CD4-positive, alpha-beta T cell treated with Interferon alpha-2 for 1 hour (primary cell): ENCODE data around the gene OPTC.
A peak's percentile ranks its signal among the peaks of the same experiment; 100 is the strongest.
"Not testable (repeated sequence)": the region's sequence is repeated elsewhere in the genome, so short reads cannot be mapped to it uniquely, and the experiment has no call there.

ENCODE experiments used
- DNase-seq, 2 donors: peaks; one replicate each; pipeline ENCODE4 v3.0.0-alpha.2; 2020 to 2022

The OPTC gene

DNA sequence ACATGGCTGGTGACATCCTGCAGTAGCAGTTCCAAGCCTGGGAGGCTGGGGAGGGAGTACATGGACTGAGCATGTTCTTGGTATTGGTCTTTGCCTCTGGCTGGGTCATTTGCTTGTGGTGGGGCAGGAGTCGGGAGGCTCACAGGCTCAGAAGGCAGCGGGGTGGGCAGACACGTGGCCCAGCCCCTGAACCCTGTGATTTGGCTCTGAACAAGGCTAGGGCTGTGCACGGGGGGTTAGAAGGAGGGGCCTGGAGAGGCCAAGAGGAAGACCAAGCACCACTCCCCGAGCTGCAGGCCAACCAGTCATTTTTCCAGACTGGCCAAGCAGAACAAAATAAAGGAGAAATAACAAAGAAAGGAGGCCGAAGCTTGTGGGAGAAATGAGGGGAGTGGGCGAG is 28.0 kb upstream of the OPTC start:
- no peak for DNase-seq

DNA sequence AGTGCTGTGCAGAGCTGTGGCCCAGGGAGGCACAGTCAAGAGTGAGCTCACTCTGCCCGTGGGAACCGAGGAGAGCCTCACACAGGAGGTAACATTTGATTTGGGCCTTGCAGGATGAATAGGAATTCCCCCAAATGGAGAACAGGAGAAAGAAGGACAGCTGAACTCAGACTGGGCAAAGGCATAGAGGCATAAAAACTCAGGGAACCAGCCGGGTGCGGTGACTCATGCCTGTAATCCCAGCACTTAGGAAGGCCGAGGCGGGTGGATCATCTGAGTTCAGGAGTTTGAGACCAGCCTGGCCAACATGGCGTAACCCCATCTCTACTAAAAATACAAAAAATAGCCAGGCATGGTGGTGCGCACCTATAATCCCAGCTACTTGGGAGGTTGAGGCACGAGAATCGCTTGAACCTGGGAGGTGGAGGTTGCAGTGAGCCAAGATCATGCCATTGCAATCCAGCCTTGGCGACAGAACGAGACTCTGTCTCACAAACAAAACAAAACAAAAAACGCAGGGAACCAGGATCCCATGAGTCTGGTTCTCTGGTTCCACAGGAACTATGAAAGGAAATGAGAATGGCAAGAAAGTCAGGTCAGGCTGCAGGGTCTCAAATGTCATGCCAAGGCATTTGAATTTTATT is 26.9 kb upstream of the OPTC start:
- not testable (repeated sequence) for DNase-seq

DNA sequence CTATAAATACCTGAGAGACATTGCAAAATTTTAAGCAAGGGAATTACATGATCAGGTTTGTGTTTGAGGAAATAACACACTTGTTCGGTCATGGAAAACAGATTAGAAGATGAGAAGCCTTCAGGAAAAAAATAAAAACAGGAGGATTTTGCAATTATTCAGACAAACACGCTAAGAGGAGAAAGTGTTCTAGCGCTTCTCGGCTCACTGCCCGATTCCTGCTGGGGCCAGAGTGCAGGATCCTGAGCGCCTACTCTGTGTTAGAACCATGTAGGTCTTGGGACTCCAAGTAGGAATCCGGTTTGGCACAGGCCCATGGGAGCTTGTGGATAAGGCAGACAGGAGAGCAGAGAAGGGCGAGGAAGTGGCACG is 26.4 kb upstream of the OPTC start:
- DNase-seq, result no peak

DNA sequence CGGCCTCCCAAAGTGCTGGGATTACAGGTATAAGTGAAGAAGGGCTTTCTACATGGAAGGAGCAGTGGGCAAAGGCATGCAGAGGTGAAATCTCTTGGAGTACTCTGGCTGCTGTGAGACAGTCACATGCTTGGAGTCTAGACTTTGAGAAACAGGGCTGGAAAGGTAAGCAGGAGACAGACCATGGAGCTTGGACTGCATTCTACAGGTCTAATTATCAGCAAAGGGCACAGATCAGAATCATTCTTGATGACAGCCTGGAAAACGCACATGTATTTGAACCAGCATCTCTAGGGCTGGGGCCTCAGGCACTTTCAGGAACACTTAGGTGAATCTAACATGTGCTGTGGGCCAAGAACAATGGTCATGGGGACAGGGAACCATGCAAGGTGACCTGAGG is 25.6 kb upstream of the OPTC start:
- no peak for DNase-seq

DNA sequence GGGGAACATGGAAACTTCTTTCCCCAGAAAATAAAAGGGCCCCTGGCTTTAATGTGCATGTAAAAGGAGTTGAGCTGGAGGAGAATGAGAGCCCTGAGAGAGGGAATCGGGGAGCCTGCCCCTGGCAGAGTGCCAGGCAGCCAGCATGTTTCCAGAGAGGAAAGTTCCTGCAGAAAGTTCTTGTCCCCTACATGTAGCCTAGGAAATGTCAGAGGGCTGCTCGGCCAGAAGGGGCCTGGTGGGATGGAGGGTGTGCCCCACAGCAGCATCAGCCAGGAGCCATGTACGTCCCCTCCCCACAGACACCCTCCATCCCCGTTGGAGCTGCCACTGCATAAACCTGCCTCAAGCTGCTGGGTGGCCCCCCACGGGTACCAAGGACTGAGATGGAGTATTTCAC is 23.7 kb upstream of the OPTC start:
- DNase-seq, result no peak

DNA sequence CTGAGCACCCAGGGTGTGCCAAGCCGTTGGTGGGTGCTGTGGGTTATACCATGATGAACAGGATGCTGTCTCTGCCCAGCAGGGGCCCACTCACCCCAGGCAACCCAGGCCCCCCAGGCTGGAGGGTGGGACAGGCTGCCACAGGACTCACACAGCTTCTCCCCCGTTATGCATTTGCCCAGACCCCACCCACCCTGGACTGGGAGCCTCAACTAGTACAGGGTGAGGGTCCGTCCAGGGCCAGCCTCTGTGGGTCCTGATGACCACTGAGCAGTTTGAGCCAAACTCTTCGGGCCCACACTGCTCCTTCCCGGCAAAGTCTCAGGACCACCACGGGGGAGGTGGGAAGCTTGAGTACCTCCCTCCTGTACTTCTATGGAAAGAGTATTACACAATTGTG is 22.1 kb upstream of the OPTC start:
- no peak for DNase-seq

DNA sequence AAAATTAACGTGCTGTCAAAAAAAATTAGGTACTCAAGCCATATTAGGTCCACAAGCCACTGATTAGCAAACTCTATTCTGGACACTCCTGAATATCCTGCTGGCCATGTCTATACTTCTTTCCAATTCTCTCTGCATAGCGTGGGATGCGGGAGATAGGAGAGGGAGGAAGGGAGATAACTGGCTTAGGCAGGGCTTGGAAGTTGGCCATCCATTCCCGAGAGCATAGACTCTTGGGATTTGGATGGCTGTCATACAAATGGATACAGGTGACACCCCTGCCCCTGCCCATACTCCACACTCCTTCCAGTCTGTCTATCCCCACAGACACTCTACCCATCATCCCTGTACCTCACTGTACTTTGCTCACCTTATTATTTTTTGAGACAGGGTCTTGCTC is 20.7 kb upstream of the OPTC start:
- no peak for DNase-seq

DNA sequence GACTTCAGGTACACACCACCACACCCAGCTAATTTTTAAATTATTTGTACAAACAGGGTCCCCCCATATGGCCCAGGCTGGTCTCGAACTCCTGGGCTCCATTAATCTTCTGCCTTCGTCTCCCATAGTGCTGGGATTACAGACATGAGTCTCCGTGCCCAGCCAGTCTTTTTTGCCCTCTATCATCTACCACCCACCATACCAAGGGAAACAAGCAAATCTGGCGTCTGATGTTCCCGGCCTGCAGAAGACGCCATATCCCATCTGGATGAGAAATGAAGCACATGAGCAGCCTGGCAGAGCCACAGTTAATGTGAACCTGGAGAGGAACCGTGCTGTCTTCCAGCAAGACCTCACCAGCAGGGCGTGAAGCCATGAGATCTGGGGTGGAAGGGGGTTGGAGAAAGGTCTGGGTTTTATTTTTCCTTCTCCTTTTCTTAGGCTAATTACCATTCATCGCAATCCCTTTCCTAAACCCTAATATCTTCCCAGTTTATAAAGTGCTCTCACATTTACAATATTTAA is 20.1 kb upstream of the OPTC start:
- DNase-seq, result no peak

DNA sequence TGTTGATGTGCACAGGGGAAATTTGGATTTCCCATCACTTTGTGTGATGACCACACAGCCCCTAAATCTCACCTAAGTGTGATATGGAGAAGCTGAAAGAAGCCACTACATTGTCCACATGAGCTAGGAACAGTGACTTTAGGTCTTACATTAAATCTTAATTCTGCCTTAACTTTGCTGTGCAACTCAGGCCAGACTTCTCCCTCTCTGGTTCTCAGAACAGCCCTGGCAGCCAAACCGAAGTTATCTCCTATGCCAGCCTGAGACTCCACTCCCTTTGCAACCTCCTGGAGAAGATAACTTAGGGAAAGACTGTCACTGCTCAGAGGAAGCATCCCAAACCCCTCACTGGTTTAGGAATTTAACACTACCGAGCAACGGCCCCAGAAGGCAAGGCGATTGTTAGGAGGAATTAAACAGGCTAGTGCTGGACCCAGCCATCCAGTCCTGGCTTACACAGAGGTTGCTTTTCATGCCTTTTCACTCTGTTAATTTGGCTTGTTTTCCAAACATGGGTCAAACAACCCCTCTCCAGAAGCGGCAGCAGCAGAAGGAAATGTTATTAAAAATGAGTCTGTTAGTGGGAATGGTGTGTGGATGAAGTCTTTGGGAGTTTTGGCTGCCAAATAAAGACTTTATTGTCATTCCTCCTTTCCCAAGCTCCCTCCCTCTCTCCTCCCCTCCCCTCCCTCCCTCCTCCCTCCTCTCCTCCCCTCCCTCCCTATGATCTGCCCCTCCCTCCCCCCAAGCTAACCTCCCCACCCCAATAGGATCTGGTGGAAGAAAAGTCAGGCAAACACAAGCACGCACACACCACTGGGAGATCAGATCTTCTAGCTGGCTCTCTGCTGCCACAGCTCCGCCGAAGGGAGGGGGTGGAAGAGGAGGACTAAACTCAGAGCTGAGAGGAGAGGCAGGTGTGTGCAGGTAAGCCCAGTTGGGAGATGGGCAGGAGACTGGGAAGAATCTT is 18.7 kb upstream of the OPTC start, which contains the start of gene PRELP:
Gene PRELP (plus strand): TSS at position 795 of the 970 bp plus-strand sequence. CDS start 7,379 bp downstream, outside the sequence.
- DNase-seq, result no peak

DNA sequence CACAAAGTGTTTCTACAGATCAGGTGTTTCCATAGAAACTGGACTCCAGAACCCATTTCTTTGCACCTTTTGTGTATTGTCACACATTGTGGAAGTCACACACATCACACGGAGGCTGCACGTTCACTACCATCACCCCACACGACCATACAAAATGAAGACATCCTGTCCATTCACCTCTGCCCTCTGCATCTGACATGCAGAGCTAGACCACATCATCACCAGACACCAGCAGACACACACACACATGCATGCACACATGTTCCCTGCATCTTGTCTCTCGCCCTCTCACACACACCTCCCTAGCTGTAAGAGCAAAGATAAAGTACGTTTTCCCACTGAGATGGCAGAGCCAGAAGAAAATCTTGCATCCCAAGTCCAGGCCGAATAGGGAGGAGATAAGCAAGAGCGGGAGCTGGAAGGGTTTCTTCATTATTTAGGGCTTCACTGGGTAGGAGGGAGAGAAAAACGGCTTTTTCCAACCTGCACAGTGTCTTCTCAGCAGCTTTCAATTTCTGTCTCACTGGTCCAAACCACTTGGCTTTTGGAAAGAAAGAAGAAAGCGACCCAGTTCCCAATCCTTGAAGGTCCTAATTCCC is 17.6 kb upstream of the OPTC start:
- no peak for DNase-seq

DNA sequence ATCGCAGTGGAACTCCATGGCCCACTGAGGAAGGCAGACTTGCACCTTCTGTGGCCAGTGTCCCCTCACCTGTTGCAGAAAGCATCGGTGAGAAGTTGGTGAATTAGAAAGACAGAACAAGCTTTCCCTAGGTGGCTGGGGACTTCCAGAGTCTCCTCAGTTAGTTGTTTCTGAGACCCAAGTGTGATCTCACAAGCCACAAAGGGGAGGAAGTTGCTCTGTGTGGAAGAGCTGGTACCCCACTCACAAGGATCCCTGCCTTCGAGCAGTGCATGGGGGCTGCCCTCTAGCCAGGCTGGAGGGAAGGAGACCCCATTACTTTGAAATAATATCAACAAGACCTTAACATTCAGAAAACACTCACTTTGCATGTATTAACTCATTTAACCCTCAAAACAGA is 16.2 kb upstream of the OPTC start:
- DNase-seq, result no peak

DNA sequence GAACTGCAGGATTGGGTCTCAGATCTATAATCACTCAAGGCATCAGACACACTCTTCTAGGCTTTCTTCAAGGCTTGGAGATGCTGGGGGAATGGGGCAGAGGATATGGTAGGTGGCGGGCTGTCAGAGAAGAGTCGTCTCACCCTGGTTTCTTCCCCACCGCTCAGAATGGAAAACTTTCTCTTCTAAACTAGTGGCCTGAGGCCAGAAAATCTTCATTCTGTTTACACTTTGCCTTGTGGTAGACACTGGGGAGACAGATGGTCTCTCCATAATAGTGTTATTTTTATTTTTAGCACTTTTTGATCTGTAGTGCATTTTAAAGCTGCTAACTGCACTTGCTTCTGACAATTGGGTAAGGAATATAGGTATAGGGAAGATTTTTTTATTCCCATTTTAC is 15.7 kb upstream of the OPTC start:
- DNase-seq, result no peak

DNA sequence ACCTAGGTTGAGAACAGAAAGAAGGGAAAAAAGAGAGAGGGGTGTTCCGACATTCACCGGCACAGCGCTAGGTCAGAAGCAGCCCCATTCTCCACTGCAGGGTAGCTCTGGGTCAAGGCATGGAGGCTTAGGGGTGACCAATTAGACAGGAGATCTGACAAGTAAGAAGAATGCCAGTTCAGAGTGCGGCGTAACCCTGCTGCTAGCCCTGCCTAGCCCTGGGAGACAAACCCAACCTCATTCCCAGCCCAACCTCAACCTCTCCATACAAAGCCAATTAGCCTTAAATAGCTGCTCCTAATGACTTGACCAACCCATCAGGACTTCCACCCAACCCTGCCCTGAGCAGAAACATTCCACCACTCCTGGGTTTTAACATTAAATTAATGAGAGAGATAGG is 15.0 kb upstream of the OPTC start:
- DNase-seq, result no peak

DNA sequence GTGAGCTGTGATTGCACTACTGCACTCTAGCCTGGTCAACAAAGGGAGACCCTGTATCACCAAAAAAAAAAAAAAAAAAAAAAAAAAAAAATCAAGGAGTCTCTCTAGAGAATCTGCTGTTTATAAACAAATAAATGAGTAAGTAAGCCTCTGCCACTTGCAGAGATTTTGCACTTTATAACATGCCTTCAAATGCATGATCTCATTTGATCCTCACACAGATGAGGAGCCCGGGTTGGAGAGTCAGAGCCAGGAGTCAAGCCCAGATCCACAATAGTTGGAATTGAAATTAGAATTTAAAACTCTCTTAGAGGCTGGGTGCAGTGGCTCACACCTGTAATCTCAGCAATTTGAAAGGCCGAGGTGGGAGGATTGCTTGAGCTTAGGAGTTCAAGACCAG is 14.3 kb upstream of the OPTC start:
- DNase-seq, result no peak

DNA sequence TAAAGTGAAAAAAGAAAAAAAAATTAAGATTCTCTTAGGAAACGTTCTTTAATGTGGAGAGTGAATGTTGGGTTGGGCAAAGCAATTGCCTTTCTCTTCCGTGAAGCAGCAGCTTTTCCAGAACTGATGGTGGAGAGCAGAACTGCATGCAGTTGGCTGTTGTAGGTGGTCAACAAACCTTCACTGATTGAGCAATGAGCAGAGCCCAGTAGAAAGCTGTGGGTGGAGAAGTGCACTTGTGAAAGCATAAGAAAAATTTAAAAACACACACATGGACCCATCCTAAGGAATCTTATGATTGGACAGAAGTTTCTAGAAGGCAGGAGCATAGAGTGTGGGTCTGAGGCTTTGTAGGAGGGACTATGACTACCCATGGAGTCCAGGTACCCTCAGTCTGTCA is 13.9 kb upstream of the OPTC start:
- DNase-seq, result no peak

DNA sequence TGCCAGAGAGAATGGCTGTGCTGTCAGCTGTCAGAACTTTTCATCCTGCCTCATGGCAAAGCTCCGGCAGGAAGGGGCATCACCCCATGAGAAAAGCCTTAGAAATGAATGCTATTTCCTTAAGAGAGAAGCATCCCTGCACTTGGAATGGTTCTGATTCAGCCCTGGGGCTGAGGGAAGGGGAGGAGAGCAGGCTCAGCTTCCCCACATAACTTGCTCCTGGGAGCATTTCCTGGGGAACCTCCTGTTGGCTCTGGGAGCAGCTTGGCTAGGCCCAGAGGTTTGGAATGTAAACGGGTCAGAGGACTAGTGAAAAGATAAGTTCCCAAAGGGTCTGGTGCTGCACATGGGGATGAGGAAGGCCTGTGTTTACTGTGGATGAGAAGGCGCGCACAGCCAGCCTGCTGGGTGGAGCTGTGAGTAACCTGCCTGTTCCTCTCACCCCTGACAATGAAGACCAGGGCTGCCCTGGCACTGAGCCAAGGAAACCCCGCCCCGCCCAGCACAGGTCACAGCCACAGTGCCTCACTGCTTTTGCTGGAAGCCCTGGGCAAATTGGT is 13.3 kb upstream of the OPTC start:
- peak; percentile 45 to 53 for DNase-seq

DNA sequence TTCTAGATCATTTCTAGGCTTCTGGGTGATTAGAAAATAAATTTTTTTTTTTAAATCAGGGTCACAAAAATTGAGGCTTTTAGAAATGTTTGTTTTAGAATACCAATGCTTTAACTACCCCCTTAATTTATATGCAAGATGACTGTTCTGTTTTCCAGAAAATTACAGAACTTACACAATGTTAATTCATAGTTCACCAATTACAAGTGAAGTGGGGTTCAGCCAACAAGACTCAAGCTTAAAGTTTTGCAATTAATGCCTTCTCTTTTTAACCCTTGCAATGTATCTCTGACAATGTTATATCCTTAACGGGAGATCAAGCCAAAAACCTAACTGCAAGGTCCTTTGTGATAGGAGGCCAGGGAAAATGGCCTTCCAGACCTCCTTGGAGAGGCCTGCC is 12.8 kb upstream of the OPTC start:
- DNase-seq, result no peak

DNA sequence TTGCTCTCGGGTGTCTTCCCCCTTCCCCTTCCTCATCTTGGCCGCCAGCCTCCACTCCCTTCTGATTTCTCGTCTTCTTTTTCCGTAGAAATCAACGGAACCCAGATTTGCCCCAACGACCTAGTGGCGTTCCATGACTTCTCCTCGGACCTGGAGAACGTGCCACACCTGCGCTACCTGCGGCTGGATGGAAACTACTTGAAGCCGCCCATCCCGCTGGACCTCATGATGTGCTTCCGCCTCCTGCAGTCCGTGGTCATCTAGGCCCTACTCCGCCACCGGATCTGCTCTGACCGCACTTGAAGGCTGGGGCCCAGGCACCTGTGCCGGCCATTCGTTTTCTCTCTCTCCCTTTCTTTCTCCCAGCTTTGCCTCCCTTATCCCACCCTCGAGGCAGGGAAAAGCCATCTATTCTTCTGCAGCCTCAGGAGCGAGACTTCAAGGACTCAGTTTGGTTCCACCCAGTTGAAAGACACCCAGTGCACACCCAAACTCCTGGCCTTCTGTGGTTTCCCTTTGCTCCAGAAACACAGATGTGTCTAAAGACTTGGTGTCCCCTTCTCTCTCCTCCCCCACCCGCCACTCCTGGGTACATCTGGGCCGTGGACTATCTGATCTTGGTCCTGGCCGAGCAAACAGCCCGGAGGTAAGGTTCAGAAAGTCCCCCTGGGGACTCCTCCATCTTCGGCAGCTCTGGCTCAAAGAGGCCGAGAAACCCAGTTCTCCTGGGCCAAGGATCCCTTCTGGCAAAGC is 7.2 kb upstream of the OPTC start:
- DNase-seq, result no peak

DNA sequence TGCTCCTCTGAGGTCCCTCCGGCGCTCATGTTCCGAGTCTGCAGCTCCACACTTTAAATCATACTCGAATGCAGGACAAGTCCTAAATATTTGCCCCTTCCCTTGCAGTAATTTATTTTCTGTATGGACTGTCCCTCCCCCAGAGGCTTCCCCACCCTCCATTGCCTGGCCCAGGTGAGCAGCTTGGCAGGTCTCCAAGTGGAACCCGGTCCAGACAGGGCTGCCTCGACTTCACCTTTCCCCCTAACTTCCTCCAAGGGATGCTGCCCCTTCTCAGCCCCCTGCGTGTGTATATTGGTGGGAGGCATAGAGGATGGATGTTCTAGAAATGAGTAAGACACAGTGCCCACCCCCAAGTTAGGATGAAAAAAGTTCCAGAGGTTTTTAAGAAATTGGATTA is 5.4 kb upstream of the OPTC start:
- no peak for DNase-seq

DNA sequence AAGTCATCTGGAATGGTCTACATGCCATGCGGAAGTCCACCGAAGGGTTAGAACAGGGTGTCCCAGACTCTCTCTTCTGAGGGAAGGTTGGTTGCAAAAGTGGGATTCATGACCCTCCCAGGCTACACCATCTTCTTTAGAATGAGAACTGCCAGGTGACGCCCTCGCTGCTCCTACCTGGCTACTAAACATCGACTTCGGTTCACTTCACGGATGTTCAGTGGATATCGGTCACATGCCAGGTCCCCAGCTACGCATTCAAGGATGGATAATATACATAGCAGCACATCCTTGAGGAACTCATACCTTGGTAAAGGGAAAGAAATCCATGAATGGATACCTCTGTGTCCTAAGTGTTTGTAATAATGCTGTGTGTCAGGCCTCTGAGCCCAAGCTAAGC is 3.3 kb upstream of the OPTC start:
- DNase-seq, result no peak

DNA sequence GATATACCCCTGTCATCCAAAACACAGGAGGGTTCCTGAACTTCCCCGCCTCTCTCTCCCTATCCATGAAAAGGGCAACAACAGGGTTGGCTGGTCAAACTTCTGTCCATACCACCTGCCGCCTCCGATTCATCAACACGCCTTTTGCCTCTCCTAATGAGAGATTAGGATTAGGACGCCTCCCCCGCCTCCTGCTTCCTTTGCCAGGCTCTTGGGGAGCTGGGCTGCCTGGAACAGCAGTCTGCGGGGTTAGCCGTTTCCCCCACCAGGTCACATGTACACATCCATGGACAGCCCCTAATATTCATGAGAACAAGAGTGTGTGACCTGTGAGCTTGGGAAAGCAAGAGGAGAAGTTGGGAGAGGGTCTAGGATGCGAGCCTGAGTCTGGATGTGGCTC is 2.3 kb upstream of the OPTC start:
- no peak for DNase-seq

DNA sequence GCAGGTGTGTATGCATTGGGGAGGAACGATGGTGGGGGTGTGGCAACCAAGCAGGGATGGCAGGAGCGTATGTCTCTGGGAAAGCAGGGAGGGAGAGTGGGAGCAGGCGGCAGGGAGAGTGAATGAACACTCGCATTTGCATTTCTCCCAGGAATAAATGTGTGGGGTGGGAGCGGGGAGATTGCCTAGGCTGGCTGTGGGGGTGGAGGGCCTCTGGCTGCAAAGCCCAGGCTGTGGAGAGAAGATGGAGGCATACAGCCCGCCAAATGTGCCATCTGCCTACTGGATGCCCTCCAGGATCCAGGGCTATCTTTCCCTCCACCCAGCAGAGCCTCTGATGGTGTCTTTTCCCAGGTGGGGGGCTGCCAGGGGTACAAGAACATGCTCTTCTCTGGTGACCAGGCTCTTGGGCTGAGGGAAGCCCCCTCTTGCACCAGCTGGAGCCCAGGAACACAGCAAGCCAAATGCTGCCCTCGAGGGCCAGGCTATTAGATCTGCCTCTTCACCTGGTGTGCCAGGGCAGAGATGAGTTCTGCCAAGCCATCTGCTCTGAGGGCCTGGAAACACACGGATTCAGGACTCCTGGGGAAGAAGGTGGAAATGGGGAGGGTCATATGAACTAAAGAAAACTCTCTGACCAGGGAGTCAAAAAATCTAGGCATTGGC is 1.7 kb upstream of the OPTC start:
- no peak for DNase-seq
